ENCODE data around the gene P2RX3.
"Not testable (repeated sequence)": the region's sequence is repeated elsewhere in the genome, so short reads cannot be mapped to it uniquely, and the experiment has no call there.

The P2RX3 gene

DNA sequence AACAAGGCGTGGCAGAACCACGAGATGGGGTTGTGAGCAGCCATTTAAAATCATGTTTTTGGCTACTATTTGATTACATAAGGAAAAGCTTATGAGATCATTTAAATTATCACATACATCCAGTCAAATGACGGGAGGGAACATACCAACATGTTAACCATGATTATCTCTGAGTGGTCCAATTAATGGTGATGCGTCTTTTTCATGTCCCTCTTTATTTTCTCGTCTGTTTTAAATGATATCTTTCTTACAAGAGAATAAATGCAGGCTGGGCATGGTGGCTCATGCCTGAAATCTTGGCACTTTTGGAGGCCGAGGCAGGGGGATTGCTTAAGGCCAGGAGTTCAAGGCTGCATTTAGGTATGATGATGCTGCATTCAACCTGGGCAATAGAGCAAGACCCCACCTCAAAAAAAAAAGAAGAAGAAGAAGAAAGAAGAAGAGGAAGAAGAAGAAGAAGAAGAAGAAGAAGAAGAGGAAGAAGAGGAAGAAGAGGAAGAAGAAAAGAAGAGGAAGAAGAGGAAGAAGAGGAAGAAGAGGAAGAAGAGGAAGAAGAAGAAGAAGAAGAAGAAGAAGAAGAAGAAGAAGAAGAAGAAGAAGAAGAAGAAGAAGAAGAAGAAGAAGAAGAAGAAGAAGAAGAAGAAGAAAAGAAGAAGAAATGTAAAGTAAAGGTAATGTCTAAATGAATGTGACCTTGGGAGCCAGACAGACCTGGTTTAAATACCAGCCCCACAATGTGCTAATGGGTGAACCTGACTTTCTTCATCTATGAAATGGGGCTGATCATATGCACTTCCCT is 65.0 kb downstream of the P2RX3 start:
- FAIRE-seq, result not testable (repeated sequence)

DNA sequence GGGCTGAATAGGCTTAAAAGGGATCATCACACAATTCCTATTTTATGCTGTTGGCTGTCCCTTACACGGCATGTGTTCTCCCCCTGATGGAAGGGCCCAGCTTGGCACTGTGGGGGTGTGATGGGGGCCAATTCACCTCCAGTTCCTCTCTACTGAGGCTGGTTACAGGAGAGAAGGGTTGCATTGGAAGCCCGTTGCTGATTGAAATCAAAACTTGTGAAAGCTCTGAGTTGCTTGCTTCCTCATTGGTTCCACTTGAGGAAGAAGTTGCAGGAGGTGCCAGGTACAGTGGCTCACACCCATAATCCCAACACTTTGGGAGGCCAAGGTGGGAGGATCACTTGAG is 65.6 kb downstream of the P2RX3 start:
- FAIRE-seq, result no peak

DNA sequence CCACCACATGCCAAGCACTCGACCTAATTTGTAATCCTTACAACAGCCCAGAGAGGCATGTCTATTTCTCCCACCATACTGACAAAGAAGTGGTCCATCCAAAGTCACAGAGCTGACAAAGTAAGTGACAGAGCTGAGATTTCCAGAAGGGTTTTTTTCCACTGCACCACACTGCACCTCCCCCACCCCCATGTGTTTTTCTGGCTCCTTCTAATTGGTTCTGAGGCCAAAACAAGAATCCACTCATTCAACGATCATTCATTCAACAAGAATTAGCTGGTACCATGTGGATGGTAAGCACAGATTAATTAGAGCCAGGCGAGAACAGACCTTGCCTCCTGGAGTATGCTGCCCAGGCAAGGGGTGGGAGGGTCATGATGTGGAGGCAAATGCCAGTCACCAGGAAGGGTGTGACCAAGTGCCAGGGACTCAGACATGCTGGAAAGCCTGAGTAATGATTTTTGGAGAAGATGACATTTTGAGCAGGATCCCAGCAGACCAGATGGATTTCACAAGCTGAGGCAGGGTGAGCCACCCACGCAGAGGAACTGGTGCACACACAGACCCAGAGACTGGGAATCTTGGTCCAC is 67.2 kb downstream of the P2RX3 start:
- FAIRE-seq, result no peak

DNA sequence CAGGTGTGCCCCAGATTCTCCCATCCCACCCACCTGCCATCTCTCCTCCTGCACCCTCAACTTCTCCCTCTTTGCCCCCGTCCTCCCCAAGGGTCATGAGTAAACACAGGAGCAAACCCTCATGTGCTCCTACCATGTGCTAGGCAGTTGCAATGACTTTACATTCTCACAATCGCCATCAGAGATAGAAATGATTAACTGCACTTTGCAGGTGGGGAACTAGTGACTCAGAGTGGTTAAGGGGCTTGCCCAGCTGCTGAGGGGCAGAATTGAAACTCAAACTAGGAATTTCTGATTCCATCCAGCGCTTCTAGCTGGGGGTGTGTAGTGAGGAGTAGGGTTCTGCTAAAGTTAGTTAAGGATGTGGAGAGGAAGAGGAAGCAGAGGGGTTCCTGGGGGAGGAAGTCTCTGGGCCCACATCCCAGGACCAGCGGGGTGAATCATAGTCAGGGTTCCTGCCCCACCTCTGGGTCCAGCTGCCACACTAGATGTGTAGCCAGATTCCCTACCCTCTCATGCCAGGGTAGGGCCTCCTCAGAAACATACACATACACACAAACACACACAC is 68.3 kb downstream of the P2RX3 start:
- FAIRE-seq, result no peak

DNA sequence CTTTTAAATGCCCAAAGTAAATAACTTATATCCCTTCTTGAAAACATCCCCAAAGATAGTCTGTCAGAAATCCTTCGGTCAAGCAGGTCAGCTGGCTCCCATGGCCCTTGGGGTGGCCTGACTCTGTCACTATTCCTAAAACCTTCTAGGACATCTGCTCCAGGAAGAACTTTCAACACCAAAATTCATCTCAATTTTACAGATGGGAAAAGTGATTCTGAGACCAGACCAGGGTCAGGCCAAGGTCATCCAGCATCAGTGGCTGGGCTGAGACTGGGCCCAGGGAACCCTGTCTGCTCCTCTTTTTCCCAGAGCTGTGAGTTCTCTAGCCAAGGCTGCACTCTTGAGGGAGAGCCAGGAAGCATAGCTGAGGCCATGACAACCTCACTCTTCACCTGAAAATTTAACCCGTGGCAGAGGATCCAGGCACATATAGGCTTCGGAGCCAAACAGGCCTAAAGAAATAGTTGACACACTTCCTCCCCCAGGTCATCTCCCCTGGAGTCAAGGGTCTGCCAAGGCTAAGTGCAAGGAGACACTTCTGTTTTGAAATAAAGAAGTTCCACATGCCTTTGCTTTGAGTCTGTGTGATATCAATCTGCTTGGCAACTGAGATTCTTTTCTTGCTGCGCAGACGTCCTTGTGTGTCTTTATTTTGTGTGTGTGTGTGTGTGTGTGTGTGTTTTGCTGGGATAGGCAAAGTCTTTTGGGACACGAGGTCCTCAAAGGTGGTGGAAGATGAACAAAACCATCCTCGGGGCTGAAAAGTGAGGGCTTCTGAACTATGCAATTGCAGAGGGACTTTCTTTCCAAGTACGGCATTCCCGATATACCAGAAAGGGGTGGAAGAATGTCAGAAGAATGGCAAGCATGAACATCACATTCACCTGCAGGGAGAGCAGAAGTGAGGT is 69.1 kb downstream of the P2RX3 start:
- FAIRE-seq, result no peak

DNA sequence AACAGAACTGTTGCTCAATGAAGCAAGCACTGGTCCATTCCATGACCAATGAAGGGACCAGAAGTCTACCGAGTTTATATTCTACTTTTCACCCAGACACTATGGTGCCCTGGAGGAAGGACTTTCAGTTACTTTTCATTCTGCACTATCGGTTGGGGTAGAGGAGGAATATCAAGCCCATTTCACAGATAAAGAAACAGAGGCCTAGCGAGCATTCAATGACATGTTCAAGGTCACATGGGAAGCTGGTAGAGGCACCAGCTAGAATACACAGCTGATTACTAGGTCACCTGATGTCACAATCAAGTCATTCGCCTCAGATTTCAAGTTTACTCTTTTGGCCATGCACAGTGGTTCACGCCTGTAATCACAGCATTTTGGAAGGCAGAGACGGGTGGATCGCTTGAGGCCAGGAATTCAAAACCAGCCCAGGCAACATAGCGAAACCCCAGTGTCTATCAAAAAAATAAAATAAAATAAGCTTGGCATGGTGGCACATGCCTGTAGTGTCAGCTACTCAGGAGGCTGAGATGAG is 69.9 kb downstream of the P2RX3 start:
- no peak for FAIRE-seq

DNA sequence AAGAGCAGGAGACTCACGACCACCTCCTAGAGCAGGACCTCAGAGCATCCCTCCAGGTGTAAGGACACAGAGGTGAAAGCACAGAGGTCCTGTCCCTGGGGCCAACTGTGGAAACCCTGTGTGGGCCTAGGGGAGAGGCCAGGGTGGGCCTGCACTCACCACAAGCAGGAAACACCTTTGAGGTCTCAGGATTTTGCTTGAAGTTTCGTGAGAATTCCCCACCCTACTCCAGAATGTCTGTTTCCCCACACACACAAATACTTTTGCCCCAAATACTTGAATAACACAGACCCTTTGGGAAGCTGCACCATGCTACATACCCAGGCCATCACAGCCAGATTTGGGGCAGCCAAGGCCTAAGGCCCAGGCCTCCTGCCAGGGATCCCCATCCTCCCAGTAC is 70.6 kb downstream of the P2RX3 start:
- FAIRE-seq, result no peak

DNA sequence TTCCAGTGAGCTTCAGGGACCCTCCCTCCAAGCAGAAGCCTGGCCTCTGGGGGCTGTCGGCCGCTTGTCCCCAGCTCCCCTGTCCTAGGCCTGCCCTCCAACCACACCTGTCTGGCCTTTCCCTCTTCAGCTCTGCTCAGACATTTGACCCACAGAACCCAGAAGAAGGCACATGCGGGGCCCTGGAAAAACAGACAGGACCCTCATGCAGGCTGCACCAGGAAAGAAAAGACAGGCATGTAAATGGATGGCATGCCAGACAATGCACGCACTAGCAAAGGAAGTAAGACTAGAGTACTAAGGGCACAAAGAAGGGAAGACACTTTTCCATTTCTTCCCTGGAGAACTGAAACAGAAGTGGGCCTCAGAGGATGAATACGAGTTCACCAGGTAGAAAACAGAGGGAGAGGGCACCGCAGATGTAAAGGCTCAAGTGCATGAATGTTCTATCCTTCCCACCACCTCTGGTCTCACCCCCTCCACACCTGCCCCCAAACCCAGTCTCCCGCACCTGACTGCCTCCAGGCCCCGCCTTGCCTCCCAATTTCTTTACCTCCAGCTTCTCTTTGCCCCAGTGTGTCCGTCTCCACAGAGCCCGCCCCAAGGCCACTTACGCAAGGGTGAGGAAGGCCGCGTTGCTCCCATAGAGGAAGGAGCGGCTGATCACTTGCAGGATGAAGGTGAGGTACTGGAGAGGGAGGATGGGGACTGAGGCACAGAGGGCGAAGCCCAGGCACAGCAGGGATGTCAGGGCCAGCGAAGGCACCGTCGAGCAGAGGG is 71.4 kb downstream of the P2RX3 start:
- FAIRE-seq, result no peak

DNA sequence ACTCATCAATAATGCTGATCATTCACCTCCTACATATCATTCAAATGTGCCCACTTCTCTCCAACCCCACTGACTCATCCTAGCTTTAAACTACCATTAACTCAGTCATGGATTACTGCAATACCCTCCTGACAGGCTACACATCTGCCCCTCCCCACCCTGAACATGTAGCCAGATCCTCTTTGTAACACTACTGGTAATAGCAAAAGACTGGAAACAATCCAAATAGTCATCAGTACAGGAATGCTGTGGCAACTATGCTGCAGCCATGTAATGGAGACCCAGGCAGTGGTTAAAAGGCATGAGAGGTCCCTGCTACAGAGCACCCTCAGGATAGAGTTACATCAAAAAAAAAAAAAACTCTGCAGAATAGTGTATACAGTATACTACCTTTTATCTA is 72.1 kb downstream of the P2RX3 start:
- FAIRE-seq, result no peak

DNA sequence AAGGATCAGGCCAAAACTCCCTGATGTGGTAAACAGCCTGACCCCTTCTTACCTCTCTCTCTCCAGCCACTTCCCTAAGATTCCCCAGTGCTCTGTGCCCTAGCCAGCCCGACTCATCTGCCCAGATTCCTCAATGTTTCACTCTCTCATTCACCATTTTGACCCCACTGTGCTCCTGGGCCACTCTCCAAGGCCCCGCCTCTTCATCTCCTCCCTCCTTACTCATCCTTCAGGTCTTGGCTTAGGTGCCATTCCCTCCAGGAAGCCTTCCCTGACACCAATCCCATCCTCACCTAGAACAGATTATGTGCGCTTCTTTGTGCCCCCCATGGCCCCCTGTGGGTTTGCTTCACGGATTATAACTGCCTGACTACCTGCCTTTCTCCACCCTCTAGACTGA is 75.5 kb downstream of the P2RX3 start:
- FAIRE-seq, result no peak

DNA sequence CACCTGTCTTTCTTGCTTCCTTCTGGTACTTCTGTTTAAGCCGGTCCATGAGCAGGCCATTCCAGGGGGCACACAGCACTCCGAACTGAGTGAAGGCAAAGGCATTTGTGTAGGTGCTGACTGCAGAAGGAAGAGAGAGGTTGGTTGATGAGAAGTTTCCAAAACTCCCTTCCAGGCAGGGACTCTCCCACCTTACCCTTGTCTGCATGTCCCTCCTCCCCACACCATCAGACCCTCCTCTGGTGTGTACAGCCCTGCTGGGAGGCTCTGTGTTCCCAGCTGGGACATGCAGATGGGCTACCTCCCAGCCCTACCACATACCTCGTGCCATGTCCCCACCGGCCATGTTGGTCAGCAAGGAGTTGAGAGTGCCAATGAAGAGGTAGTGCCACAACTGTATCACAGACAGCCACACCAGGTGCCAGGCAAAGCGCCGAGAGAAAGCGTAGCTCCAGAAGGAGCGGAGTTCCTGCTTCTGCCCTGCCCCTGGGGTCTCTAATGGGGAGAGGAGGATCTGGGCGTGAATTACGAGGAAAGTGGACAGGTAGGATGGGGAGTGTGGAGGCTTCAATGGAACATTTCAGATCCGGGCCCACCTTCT is 76.6 kb downstream of the P2RX3 start:
- no peak for FAIRE-seq

DNA sequence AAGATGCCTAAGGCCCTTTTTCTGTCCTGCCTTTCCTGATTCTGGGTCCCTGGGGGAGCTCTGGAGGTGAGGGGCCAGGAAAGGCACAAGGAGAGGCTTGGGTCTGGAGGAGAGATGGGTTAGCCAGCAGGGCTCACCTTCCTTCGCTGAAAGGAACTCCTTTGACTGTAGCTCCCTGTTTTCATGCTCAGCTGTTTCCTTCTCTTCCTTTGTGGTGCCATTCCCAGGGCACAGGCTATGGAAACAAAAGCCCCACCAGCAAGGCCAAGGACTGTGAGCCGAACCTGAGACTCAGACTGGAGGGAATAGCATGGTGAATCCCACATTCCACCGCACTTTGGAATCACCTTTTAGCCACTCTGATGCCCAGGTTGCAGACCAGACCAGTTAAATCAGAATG is 78.3 kb downstream of the P2RX3 start:
- FAIRE-seq, result no peak

DNA sequence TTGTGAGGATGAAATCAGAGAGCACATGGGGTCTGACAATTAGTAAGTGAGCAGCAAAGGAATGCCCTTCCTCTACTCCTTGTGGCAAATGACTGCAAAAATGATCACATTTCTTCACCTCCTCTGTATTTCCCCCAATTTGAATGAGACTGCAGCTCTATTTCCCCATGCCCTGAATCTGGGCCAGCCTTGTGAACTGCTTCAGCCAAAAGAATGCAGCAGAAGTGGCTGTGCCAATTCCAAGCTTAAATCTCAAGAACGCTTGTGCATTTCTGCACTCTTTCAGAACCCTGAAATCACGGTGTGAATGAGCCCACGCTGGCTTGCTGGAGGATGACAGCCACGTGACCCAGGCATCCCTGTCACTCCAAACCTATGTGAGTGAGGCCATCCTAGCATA is 78.9 kb downstream of the P2RX3 start:
- no peak for FAIRE-seq

DNA sequence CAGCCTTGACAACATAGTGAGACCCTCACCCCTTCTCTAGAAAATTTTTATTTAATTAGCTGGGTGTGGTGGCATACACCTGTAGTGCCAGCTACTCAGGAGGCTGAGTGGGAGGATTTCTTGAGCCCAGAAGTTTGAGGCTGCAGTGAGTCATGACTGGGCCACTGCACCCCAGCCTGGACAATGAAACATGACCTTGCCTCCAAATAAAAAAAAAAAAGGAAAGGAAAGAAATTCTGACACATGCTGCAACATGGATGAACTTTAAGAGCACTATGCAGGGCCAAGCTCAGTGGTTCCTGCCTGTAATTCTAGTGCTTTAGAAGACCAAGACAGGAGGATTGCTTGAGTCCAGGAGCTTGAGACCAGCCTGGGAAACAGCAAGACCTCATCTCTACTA is 80.0 kb downstream of the P2RX3 start:
- FAIRE-seq, result no peak

DNA sequence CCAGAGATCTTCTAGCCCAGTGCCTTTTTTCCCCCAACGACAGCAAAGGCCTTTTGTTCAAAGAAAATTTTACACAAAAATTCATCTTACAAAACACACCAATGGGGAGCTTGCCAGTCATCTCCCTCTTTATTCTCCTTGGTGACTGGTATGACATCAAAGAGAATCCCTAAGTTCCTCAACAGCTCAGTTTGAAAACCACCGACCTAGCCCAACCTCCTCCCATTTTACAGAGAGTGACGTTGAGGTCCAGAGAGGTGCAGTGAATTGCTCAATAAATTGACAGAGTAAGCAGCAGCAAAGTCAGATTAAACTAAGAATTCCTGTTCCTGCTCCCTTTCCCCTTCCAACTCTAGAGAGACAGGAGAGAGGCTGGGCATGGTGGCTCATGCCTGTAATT is 81.0 kb downstream of the P2RX3 start:
- no peak for FAIRE-seq

DNA sequence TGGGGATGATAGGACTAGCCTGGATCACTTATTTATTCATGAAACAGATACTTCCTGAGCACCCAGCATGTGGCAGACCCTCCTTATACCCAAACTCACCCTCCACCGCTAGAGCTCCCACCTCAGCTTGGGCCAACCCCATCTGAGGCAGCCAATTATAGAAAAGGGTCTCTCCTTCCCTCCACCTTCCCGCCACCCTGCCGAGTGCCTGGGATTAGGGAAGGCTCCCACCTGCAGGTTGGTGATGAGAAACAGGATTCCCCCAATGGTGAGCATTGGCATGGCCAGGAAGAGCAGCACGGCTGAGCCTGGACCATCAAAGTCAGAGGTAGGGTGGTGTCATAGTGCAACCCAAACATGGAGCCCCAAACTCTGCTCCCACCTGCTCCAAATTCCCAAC is 82.9 kb downstream of the P2RX3 start:
- no peak for FAIRE-seq

DNA sequence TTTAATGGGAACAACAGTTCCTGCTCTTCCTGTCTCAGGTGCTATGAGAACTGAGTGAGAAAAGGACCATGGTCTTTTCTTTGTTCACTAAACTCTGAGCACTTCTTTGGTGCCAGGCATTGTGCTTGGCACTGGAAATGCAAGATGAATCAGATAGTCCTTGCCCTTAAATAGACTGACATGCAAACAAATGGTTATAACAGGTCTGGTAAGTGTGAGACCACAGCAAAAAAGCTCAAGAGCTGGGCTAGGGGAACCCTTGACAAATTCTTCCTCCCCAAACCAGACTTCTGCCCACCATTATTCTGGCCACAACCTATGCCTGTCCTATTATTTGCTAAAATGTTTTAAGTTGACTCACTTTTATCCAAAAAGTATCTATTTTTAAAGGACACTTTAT is 83.7 kb downstream of the P2RX3 start:
- no peak for FAIRE-seq

All from colon (tissue), 2 donors.